HG02981 (cell line): ENCODE measurements around the gene MTHFSD.

Experiments used
- ATAC-seq: cut with Tn5 transposase; IDR thresholded peaks from one replicate; pipeline ENCODE4 v1.9.1; 2021; ENCODE audit warnings: mild to moderate bottlenecking, moderate library complexity; ENCODE audit not compliant: unreplicated experiment

The MTHFSD gene

GRCh38 chr16:86515413-86515776 lies 39.6 kb downstream of the MTHFSD start:
- ATAC-seq = no peak

GRCh38 chr16:86514481-86515376 lies 40.3 kb downstream of the MTHFSD start:
- ATAC-seq = no peak

GRCh38 chr16:86513471-86514277 lies 41.4 kb downstream of the MTHFSD start:
- no peak for ATAC-seq

- no peak for ATAC-seq
Measured at GRCh38 chr16:86512860-86513470, 42.1 kb downstream of the MTHFSD start.

- ATAC-seq = no peak
Measured at GRCh38 chr16:86512301-86512859, 42.7 kb downstream of the MTHFSD start.

- ATAC-seq = no peak
Measured at GRCh38 chr16:86511317-86512161, 43.5 kb downstream of the MTHFSD start.

GRCh38 chr16:86510465-86511261 lies 44.4 kb downstream of the MTHFSD start, which contains the start of gene FOXF1:
TSS of gene FOXF1 (plus strand) at chr16:86510527. CDS start at chr16:86510570, 43 bp downstream.
- no peak for ATAC-seq

- ATAC-seq = no peak
Measured at GRCh38 chr16:86509759-86510464, 45.1 kb downstream of the MTHFSD start.

GRCh38 chr16:86508947-86509758 lies 45.9 kb downstream of the MTHFSD start:
- ATAC-seq = no peak

GRCh38 chr16:86508028-86508946 lies 46.7 kb downstream of the MTHFSD start:
- ATAC-seq = no peak

- ATAC-seq = no peak
Measured at GRCh38 chr16:86507173-86508027, 47.6 kb downstream of the MTHFSD start.

- ATAC-seq = no peak
Measured at GRCh38 chr16:86505899-86506864, 48.9 kb downstream of the MTHFSD start.

GRCh38 chr16:86505185-86505898 lies 49.7 kb downstream of the MTHFSD start:
- ATAC-seq = no peak
